ENCODE data around the gene PDHX. TPM values are rescaled to one million over a fixed set of nuclear protein-coding genes. Genes with fewer than 3 reads are reported as not detected.

PDHX gene
- polyA plus RNA-seq, 3 donors, result 9.3 to 19.5 (median 17.5) TPM

DNA sequence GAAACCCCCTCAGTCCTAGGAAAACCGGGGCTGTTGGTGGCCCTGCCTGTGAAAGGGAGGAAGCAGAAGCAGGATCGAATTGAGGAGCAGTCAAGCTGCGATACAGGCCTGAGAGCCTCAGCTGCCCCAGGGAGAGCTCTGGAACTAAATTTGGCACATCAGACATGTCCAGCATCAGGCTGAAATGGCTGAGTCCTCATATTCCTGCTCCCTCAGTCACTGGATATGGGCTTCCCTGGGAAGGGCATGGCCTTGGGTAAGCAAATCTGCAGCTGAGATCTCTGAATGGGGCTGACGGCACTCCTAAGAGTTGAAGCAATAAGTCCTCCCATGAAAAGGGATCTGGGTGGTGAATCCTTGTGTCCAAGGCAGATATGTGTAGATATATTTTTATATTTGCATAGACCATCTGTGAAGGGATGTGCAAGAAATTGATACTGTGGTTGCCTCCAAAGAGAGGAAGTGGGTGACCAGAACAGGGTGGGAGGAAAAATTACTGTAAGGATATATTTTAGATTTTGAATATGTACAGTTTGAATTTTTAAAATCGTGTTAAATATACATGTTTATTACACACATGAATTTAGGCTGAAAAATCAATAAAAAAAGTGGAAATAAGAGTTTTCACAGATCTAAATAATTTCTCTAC lies 45.7 kb upstream of the PDHX start:
- H3K9me3 Mint-ChIP-seq, result peaks cover 0 to 7% (median 3%) of the 10 kb centered on the region in 7 donors
- H2AFZ ChIP-seq (ENCODE audit: insufficient read depth, low read depth, low read length, poor library complexity, severe bottlenecking), result no peak overlapping the region
- no peaks in the 10 kb centered on the region for H3K36me3 ChIP-seq (replicated peaks in 1 of 2; ENCODE audit: control insufficient read depth in 1 of 2, insufficient read depth in 2 of 2, low read length in 2 of 2)
- H3K4me2 ChIP-seq (replicated peaks; ENCODE audit: extremely low read depth, low read length, poor library complexity, severe bottlenecking), result no peak overlapping the region
- no peaks in the 10 kb centered on the region for H4K20me1 ChIP-seq (ENCODE audit: insufficient read depth, low read length)
- 94% methylated on average over 4 of the region's 5 CpGs for WGBS (ENCODE audit: insufficient coverage)
- H3K27me3 ChIP-seq (ENCODE audit: control insufficient read depth in 2 of 2, insufficient read depth in 2 of 2, low read length in 2 of 2), result no peaks in the 10 kb centered on the region
- intact Hi-C loops (cut with micrococcal nuclease), result no loop called here
- no peaks in the 10 kb centered on the region for H3K79me2 ChIP-seq (ENCODE audit: insufficient read depth, low read length)
- H3K27me3 Mint-ChIP-seq (ENCODE audit: low read depth in 3 of 3), result peaks cover 0 to 2% (median under 1%) of the 10 kb centered on the region in 3 donors
- no peak overlapping the region for H3K27ac ChIP-seq (ENCODE audit: low read depth in 1 of 2, low read length in 2 of 2)
- peaks cover 15% of the 10 kb centered on the region for H3K4me1 Mint-ChIP-seq
- no peaks in the 10 kb centered on the region for H3K9me3 ChIP-seq (replicated peaks in 1 of 2; ENCODE audit: control insufficient read depth in 1 of 2, insufficient read depth in 1 of 2, low read length in 2 of 2)
- no peak overlapping the region for H3K27ac Mint-ChIP-seq
- H3K9ac ChIP-seq (ENCODE audit: insufficient read depth, low read length, poor library complexity, severe bottlenecking), result no peak overlapping the region
- no peak overlapping the region for H3K4me3 ChIP-seq (replicated peaks in 1 of 3; ENCODE audit: low read depth in 2 of 3, low read length in 3 of 3)
- H3K4me3 Mint-ChIP-seq, result no peak overlapping the region
- DNase-seq, result no peak
- peaks cover 11% of the 10 kb centered on the region in 2 donors for H3K4me1 ChIP-seq (ENCODE audit: control insufficient read depth in 1 of 2, insufficient read depth in 2 of 2, low read length in 2 of 2)
- TF ChIP-seq, protein P1, sequence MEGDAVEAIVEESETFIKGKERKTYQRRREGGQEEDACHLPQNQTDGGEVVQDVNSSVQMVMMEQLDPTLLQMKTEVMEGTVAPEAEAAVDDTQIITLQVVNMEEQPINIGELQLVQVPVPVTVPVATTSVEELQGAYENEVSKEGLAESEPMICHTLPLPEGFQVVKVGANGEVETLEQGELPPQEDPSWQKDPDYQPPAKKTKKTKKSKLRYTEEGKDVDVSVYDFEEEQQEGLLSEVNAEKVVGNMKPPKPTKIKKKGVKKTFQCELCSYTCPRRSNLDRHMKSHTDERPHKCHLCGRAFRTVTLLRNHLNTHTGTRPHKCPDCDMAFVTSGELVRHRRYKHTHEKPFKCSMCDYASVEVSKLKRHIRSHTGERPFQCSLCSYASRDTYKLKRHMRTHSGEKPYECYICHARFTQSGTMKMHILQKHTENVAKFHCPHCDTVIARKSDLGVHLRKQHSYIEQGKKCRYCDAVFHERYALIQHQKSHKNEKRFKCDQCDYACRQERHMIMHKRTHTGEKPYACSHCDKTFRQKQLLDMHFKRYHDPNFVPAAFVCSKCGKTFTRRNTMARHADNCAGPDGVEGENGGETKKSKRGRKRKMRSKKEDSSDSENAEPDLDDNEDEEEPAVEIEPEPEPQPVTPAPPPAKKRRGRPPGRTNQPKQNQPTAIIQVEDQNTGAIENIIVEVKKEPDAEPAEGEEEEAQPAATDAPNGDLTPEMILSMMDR (IDR thresholded peaks at IDR 0.05), result no peak
- H3K36me3 Mint-ChIP-seq, result peaks cover 8 to 10% of the 10 kb centered on the region in 2 donors

DNA sequence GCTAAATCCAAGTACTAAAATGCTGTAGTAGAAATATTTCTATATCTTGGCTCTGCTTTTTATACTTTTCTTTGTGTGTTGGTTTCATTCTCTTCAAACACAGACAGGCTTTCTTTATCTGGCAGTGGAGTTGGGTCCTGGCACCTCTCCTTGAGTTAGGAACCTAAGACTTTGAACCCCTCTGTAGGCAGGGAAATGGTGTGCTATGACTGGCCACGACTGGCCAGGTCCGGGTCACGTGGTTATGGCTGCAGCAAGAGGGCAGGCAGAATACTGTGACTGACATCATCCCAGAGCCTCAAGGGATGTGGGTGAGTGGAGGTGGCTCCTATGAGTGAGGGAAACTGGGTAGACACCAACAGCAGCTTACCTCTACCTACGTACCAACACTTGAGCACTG lies 42.2 kb upstream of the PDHX start:
- no peak overlapping the region for H2AFZ ChIP-seq (ENCODE audit: insufficient read depth, low read depth, low read length, poor library complexity, severe bottlenecking)
- DNase-seq, result no peak
- intact Hi-C loops (cut with micrococcal nuclease), result no loop called here
- no peaks in the 10 kb centered on the region for H3K79me2 ChIP-seq (ENCODE audit: insufficient read depth, low read length)
- H3K4me2 ChIP-seq (replicated peaks; ENCODE audit: extremely low read depth, low read length, poor library complexity, severe bottlenecking), result no peak overlapping the region
- no peaks in the 10 kb centered on the region for H3K36me3 ChIP-seq (replicated peaks in 1 of 2; ENCODE audit: control insufficient read depth in 1 of 2, insufficient read depth in 2 of 2, low read length in 2 of 2)
- H3K27ac ChIP-seq (ENCODE audit: low read depth in 1 of 2, low read length in 2 of 2), result no peak overlapping the region
- H3K9me3 ChIP-seq (replicated peaks in 1 of 2; ENCODE audit: control insufficient read depth in 1 of 2, insufficient read depth in 1 of 2, low read length in 2 of 2), result no peaks in the 10 kb centered on the region
- peaks cover 0 to 7% (median 3%) of the 10 kb centered on the region in 7 donors for H3K9me3 Mint-ChIP-seq
- H3K27me3 Mint-ChIP-seq (ENCODE audit: low read depth in 3 of 3), result peaks cover 0 to 2% (median 0%) of the 10 kb centered on the region in 3 donors
- H3K4me1 ChIP-seq (ENCODE audit: control insufficient read depth in 1 of 2, insufficient read depth in 2 of 2, low read length in 2 of 2), result no peaks in the 10 kb centered on the region
- TF ChIP-seq, protein P1 (IDR thresholded peaks at IDR 0.05), result no peak
- no peak overlapping the region for H3K4me3 Mint-ChIP-seq
- H3K9ac ChIP-seq (ENCODE audit: insufficient read depth, low read length, poor library complexity, severe bottlenecking), result no peak overlapping the region
- WGBS (ENCODE audit: insufficient coverage), result 94% methylated on average over 3 of the region's 4 CpGs
- H4K20me1 ChIP-seq (ENCODE audit: insufficient read depth, low read length), result no peaks in the 10 kb centered on the region
- H3K36me3 Mint-ChIP-seq, result peaks cover 10 to 15% of the 10 kb centered on the region in 2 donors
- no peak overlapping the region for H3K4me3 ChIP-seq (replicated peaks in 1 of 3; ENCODE audit: low read depth in 2 of 3, low read length in 3 of 3)
- no peaks in the 10 kb centered on the region for H3K27me3 ChIP-seq (ENCODE audit: control insufficient read depth in 2 of 2, insufficient read depth in 2 of 2, low read length in 2 of 2)
- H3K4me1 Mint-ChIP-seq, result peaks cover 3% of the 10 kb centered on the region
- H3K27ac Mint-ChIP-seq, result no peak overlapping the region
